ENCODE data around the gene UCMA. TPM values are rescaled to one million over a fixed set of nuclear protein-coding genes. Genes with fewer than 3 reads are reported as not detected.
A peak's percentile ranks its signal among the peaks of the same experiment; 100 is the strongest.
"Not testable (repeated sequence)": the region's sequence is repeated elsewhere in the genome, so short reads cannot be mapped to it uniquely, and the experiment has no call there.

UCMA gene, protein sequence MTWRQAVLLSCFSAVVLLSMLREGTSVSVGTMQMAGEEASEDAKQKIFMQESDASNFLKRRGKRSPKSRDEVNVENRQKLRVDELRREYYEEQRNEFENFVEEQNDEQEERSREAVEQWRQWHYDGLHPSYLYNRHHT
- total RNA-seq, result not detected

DNA sequence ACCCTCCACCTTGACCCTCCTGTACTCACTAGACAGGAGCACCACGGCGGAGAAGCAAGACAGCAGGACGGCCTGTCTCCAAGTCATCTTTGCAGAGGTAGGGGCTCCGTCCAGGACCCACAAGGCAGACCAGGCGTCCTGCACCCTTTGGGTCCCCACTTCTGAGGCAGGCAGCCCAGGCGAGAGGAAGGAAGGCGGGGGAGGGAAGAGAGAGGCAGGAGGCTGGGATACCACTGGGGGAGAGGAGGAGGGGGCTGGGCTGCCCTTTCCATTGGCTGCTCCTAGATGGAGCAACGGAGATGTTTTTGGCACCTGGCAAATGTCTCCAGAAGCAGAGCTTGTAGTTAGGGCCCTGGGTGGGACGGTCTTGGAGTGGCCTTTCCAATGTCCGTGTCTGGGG, at the start of gene UCMA:
UCMA (minus strand) TSS at position 203 of the 400 bp plus-strand sequence; CDS start at position 87, 116 bp downstream.
- DNase-seq, result peak; percentile 42

DNA sequence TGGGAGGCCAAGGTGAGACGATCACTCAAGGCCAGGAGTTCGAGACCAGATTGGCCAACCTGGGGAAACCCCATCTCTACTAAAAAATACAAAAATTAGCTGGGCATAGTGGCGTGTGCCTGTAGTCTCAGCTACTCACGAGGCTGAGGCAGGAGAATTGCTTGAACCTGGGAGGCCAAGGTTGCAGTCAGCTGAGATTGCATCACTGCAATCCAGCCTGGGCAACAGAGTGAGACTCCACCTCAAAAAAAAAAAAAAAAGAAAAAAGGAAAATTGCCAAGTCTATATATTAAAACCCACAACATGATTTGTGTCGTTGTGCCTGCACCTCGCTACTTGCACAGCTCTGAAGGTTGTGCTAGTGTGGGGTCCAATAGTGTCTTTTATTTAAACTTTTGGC, 48.2 kb upstream of the UCMA start:
- DNase-seq, result not testable (repeated sequence)

DNA sequence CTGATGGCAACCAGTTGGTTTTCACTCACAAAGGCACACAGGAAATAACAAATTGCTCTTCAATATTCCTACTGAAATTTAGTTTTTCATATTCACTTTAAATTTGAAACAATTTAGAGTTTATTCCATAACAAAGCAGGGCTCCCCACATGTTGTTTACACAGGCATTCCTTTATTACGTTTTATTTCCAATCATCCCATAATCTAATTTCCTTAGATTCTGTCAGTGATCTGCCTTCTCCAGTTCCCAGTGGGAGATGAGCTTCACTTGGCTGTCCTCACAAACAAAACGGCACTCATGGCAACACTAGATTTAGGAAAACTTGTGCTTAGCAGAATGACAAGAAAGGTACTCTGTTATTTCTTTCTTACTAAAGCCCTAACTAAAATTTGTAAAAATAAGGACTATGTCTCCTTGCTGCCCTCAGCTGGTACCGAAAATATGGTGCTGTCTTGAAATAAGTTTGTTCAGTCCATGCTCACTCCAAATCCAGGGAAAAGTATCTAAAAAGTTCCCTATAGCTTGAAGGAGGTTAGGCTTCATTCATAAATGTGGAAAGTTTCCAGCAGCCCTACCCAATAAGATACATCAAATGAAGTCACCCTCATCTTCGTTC, 42.7 kb upstream of the UCMA start:
- peak; percentile 51 for DNase-seq

DNA sequence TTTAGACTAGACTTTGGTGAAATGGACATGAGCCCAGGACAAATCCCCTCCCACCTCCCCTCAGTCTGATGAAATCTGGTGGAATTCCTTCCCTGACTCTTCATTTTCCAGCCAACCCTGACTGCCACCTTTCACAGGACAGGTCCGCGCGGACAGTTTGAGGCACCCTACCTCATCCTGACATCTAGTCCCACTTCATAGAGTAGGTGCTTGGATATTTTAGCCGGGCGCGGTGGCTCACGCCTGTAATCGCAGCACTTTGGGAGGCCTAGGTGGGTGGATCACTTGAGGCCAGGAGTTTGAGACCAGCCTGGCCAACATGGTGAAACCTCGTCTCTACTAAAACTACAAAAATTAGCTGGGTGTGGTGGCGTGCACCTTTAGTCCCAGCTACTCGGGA, 42.0 kb upstream of the UCMA start:
- not testable (repeated sequence) for DNase-seq

DNA sequence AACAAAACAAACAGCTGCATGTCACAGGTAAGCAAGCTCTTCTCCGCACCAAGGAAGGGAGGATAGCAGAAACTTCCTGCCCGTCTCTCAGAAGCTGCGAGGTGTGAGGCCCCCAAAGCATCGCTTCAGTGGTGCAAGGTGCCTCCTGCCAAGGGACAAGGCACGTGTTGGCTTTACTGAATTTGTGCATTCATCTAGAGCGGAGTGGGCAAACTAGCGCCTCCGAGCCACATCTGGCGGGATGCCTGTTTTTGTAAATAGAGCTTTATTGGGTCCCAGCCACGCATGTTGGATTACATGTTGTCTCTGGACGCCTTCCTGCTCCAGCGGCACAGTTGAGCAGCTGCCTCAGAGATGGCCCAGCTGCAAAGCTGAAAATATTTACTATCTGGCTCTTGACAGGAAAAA, 38.0 kb upstream of the UCMA start:
- DNase-seq, result peak; percentile 96

DNA sequence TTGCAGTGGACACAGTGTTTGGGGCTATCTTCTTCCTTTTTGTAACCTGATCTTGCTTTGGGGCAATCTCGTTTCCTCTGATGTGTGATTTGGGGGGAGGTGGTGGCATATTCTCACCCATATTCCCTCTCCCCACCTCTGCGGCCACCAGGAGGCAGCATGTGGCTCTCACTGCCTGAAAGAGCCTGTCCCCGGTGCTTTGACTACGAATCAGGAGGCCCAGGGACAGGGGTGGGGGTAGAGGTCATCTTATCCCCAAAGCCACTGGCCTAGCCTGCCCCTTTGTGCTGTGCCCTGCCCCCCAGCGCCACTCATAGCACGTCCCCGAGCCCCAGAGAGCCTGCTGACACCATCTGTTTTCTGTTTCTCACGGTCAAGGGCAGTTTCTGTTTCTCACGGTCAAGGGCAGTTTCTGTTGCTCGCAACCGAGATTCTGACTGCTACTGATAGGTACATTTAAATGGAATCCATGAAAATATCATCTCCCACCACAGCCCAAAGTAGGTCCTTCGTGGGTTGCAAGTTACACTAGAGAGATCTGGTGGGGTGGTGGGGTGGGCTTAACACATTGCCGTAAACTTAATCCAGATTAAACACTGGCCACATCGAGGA, 37.5 kb upstream of the UCMA start:
- DNase-seq, result peak; percentile 51

DNA sequence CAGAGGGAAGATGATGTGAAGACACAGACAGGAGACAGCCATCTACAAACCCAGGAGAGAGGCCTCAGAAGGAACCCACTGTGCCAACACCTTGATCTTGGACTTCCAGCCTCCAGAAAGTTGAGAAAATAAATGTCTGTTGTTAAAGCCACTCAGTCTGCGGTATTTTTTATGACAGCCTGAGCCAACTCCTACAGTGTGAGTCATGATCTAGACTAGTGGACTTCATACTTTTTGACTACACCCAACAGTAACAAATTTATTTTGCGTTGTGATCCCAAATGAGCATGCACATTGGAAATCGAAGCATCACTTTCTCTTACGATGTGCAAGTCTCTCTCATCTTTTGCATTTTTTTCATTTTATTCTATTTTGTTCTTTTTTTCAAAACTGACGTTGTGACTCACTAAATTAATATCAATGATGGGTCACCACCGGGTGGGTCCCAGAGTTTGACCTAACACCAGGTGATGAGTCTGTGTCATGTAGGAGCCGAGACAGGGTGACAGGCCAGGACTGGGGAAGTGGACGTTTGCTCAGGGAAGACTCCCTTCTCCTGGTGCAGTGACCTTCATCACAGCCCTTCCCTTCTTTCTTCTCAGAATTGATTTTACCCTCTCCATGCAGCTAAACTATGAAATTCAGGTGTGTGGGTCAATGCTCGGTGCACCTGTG, 36.8 kb upstream of the UCMA start:
- no peak for DNase-seq

DNA sequence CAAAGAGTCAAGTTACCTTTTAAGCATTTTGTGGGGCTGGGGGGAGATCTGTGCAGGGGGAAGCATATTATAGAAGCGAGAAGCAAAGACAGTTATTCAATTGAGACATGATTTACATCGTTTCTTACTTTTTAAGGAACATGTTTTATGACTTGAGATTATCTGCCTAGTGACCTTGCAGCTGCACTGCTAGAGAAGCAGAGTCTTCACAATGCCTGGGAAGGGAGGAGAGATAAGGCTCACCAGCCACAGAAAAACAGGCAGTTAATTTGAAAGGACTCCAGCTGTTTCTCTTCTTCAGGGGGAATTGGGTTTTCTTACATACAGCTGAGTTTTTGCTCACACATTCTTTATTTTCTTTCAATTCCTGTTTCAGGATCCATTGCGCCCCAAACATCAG, 34.7 kb upstream of the UCMA start:
- peak; percentile 16 for DNase-seq

DNA sequence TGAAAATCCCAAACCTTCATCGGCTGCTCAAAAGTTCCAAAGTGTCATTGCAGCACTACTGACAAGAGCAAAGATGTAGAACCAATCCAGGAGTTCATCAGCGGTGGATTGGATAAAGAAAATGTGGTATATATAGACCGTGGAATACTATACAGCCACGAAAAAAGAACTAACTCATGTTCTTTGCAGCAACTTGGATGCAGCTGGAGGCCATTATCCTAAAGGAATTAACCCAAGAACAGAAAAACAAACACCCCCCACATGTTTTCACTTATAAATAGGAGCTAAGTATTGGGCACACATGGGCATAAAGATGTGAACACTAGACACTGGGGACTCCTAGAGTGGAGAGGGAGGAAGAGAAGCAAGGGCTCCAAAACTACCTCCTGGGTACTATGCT, 34.1 kb upstream of the UCMA start:
- no peak for DNase-seq

DNA sequence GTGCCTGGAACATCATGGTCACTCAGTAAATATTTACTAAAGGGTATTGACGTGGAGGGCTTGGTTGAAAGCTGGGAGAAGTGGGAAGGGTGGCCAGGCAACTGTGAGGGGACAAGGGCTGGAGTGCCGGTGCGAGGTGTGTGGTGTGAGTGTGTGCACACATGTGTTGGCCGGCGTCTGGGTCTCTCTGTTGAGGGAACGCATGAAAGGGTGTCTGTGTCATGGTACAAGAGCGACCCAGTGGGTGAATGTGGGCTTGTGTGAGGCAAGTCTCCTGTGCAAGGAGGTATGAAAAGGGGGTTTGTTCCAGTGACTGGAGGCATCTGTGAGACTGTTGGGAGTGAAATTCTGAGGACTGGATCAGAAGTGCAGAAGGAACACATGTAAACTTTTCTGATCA, 29.4 kb upstream of the UCMA start:
- peak; percentile 33 for DNase-seq

DNA sequence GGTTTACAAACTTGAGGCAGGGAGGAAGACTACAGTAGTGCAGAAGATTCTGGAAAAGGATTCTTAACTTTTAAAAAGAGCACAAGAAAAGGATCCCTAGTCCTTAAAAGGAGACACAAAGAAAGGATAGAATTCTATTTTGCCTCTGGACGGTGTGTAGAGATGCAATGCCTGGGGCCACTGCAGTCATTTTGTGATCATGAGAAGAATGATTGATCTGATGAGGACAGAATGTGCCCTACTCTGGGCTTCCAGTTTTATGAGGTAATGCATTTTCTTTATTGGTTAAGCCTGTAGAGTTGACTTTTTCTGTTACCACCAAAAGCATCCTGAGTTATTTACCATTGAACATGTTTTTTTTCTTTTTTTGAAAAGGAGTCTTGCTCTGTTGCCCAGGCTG, 28.3 kb upstream of the UCMA start:
- no peak for DNase-seq

DNA sequence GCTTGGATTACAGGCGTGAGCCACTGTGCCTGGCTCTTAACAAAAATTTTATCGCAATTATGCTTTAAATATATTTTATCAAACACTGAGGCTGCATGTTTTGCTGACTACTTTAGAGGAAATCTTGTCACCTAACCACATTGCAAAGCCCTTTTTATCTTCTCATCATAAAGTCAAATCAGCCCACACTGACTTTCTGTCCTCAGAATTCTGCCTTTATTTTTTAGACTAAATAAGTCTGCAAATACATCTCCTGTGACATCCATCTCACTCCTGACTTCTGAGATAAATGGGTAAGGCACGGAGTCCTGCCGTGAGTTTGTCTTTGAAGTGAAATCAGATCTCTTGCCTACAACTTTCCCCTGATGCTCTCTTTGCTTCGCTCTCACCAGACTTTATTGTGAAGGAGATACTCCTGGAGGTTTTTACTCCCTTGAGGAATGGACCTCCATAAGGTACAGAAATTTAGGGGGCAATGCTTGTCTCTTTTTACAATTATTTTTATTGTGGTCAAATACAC, 23.5 kb upstream of the UCMA start:
- DNase-seq, result no peak

DNA sequence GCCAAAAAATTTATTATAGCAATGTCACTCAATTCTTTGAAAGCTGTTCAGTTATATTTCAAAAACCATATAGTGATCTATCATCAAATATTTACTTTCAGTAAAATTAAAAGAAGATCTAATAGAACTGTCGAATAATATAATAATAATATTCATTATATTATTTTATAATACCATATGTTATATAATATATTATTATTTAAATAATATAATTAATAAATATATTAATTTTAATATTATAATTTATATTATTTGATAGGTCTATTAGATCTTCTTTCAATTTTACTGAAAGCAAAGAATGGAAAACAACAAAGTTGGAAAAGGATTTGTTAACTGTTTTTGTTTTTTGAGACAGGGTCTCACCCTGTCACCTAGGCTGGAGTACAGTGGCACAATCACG, 22.5 kb upstream of the UCMA start:
- no peak for DNase-seq

DNA sequence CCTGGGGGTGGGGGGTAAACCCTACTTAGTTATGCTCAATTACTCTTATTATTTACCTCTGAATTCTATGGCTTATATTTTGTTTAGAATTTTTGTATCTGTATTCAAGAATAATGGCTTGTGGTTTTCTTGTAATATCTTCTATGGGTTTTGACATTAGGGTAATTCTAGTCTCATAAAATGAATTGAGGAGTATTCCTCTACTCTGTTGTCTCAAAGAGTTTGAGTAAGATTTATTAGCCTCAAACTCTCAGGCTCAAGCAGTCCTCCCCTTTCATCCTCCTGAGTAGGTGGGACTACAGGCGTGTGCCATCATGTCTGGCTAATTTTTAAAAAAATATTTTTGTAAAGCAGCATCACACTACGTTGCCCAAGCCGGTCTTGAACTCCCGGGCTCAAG, 19.6 kb upstream of the UCMA start:
- DNase-seq, result no peak

DNA sequence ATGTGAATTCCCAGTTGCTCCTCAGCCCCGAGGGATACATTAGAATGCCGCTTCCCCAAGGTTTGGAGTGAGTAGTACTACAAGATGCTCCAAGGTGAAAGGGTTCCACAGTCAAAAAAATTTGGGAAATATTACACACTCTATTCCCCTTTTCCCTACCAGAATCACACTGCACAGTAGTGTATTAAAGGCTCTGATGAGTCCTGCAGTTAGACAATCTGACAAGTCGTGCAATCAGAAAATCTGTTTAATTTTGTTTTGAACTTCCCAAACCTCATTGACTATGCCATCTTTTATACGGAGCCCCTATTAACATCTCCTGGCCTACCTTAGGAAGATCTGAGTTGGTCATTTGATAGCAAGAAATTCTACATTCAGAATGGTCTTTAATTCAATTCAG, 13.6 kb upstream of the UCMA start:
- no peak for DNase-seq

DNA sequence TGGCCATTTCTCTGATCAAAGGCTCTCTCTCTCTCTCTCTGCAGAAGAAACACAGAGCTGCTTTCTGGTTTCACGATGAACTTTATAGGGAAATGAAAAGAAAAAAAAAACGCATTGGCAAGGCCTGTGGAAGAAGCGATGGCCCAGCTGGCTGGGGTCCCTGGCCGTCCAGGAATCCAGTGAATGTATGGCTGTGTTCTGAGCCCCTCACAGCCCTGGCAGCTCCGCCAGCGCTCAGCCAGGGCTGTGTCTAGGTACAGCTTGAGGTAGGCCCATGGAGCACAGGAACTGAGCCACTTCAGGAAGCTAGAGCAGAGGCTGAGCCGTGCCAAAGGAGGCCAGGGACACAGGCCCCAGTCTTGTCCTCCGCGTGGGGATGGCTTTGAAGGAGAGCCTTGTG, 13.1 kb upstream of the UCMA start:
- peak; percentile 44 for DNase-seq

DNA sequence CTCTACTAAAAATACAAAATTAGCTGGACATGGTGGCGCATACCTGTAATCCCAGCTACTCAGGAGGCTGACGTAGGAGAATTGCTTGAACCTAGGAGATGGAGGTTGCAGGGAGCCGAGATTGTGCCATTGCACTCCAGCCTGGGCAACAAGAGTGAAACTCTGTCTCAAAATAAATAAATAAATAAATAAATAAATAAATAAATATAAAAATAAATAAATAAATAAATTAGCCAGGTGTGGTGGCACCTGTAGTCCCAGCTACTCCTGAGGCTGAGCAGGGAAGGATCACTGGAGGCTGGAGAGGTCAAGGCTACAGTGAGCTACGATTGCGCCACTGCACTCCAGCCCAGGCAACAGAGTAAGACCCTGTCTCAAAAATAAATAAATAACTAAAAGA, 8.1 kb upstream of the UCMA start:
- DNase-seq, result not testable (repeated sequence)

DNA sequence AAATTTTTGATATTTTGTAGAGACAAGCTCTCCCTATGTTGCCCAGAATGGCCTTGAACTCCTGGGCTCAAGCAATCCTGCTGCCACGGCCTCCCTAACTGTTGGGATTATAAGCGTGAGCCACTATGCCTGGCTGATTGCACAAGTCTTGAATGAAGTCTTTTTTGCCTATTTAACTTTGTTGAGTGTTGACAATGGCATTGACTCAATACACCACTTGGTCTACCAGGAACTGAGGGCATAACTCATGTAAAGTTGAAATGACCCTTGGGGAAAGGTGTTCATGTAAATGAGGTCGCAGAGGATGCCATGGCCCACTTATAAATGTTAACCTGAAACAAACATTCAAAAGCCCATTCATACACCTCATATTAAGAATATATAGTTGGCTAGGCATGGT, 7.4 kb upstream of the UCMA start:
- DNase-seq, result no peak

DNA sequence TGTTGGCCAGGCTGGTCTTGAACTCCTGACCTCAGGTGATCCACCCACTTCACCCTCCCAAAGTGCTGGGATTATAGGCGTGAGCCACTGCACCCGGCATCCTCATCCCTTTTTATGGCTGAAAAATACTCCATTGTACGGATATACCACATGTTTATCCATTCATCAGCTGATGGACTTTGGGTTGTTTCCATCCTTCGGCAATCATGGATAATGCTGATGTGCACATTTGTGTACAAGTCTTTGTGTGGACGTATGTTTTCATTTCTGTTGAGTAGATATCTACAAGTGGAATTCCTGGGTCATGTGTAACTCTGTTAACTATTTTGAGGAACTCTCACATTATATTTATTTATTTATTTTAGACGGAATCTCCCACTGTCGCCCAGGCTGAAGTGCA, 5.7 kb upstream of the UCMA start:
- no peak for DNase-seq

DNA sequence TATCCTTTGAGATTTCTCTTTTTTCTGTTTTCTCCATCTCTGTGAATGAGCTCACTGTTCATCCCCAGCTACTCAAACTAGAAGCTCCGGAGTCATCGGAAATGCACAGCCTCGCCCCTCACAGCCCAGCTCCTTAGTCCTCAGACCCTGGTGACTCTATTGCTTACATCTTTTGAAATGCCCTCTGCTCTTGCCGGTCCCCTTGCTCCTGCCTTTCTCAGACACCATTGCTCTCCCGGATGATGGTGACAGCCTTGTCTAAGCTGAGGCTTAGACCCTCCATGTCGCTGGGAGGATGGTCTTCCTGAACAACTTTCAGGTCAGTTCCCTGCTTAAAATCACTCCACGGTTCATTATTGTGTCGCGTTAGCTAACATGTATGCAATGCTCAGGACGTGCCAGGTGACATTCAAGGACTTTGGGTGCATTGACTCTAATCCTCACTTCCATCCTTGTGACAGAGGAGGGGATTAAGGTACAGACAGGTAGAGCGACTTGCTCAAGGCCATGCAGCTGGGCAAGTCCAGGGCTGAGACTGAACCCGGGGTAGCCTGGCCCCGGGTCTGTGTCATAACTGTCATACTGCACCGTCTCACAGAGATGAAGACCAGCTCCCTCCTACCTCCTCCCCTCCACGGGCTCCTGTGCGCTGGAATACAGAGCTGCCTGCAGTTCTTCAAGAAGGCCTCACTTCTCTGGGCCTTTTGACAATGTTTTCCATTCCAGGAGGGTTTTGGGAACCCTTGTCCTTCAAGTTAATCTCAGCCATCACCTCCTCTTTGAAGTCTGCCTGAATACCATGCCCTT, 4.3 kb upstream of the UCMA start:
- no peak for DNase-seq

DNA sequence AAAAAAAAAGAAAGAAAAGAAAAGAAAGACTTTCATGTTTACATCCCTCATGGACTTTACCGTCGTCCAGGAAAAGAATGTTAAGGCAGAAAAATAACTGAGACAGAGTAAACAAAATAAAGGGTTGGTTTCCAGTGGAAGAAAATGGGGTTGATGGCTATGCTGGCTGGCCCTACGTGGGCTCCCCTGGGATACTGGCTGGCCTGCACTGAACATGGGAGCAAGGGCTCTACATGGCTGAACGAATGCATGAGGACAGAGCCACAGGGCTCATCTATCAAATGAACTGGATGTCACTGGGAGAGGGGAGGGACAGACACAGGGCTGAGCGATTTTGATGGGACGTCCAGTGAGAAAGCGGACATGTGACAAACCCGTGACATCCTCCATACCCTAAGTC, 2.5 kb upstream of the UCMA start:
- DNase-seq, result no peak

DNA sequence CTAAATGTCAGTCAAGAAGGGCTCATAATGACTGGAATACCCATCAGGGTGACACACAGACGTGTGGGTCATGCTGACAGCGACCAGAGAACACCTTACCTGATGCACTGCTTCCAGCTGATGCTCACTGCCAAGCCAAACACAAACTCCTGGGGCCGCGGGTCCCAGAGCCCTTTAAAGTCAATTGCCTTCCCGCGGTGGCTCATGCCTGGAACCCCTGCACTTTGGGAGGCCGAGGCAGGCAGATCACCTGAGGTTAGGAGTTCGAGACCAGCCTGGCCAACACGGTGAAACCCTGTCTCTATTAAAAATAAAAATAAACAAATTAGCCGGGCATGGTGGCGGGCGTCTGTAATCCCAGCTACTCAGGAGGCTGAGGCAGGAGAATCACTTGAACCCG, 562 bp upstream of the UCMA start:
- DNase-seq, result not testable (repeated sequence)

DNA sequence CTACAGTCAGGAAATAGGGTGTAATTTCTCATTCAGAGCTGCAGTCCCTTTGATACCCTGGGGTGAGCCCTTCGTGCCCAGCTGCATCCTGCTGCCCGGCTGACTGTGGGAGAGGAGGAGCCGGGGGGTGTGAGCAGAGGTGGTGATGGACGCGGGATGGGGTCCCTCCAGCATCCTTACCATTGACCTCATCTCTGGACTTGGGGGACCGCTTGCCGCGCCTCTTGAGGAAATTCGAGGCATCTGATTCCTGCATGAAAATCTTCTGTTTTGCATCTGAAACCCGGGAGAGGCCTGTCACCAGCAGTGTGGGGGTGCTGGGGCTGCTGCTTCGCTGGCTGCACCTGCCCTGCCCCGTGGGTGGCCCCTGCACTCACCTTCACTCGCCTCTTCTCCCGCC, 816 bp downstream of the UCMA start:
- no peak for DNase-seq

Measured in tongue (tissue), 2 donors.